HuH-7.5 (cell line): ENCODE data around the gene PAX7.

Source experiments
- DNase-seq: peaks from one replicate; pipeline ENCODE4 v3.0.0; 2011; ENCODE audit warnings: low spot score

The PAX7 gene

DNA sequence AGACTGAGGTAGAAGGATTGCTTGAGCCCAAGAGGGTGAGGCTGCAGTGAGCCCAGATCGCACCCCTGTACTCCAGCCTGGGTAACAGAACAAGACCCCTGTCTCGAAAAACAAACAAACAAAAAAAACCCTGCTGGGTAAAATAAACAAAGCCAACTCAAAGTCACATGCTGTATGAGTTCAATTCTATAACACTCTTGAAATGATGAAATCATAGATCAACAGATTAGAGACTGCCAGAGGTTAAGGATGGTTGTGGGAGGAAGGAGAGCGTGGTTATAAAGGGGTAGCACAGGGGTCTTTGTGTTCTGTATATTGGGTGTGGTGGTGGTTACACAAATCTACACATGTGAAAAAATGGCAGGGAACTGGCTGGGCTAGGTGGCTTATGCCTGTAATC, 166.3 kb downstream of the PAX7 start:
- no peak for DNase-seq
